ENCODE results near the gene SYTL3. TPM values are rescaled to one million over a fixed set of nuclear protein-coding genes. Genes with fewer than 3 reads are reported as not detected.

SYTL3 gene
- polyA plus RNA-seq, 1 donor (not counting 4 experiments of a cell fraction or from before 2014, with no cell fraction given): 1.4 TPM

GRCh38 chr6:158610319-158610968 is 39.4 kb upstream of the SYTL3 start:
- no peak for FAIRE-seq
- Histone ChIP-seq H3K9me3 (ENCODE audit: control insufficient read depth, low read depth, low read length) (no peaks in the 10 kb centered on the region), H3K27ac (ENCODE audit: control insufficient read depth, insufficient read depth, low read length) (no peak overlapping the region), H3K36me3 (ENCODE audit: control insufficient read depth in 2 of 2, extremely low read depth in 1 of 2, insufficient read depth in 2 of 2, low read length in 2 of 2) (peaks cover 34 to 46% of the 10 kb centered on the region in 2 experiments), H2AFZ (ENCODE audit: control insufficient read depth, low read length) (no peak overlapping the region), H4K20me1 (ENCODE audit: control insufficient read depth, extremely low read depth, insufficient read depth, low read length) (no peaks in the 10 kb centered on the region), H3K27me3 (ENCODE audit: control insufficient read depth, extremely low read depth, insufficient read depth, low read length) (no peaks in the 10 kb centered on the region), H3K79me2 (ENCODE audit: control insufficient read depth, insufficient read depth, low read length) (no peaks in the 10 kb centered on the region), H3K4me2 (ENCODE audit: control insufficient read depth, extremely low read depth, insufficient read depth, low read depth, low read length) (no peak overlapping the region), H3K4me1 (ENCODE audit: control insufficient read depth, extremely low read depth, insufficient read depth, low read length) (no peaks in the 10 kb centered on the region), H3K9ac (ENCODE audit: control insufficient read depth, extremely low read depth, insufficient read depth, low read length) (no peak overlapping the region), H3K4me3 (ENCODE audit: control insufficient read depth in 2 of 3, extremely low read depth in 1 of 3, insufficient read depth in 2 of 3, low read depth in 1 of 3, low read length in 3 of 3) (no peak overlapping the region), H3K9me1 (ENCODE audit: control insufficient read depth, extremely low read depth, insufficient read depth, low read length) (no peaks in the 10 kb centered on the region)
- dilution Hi-C loops (cut with MboI; ENCODE audit: extremely low pct_ligation_motif_present, low sequenced_read_pairs): no loop called here
- TF ChIP-seq CTCF (optimal IDR thresholded peaks at IDR 0.05 in 1 of 3, IDR thresholded peaks at IDR 0.05 in 1 of 3, conservative IDR thresholded peaks at IDR 0.05 in 1 of 3; ENCODE audit: extremely low read depth in 1 of 3, insufficient read depth in 2 of 3, low read length in 3 of 3): no peak
- no peak for DNase-seq (ENCODE audit: low read depth, low spot score)

DNA sequence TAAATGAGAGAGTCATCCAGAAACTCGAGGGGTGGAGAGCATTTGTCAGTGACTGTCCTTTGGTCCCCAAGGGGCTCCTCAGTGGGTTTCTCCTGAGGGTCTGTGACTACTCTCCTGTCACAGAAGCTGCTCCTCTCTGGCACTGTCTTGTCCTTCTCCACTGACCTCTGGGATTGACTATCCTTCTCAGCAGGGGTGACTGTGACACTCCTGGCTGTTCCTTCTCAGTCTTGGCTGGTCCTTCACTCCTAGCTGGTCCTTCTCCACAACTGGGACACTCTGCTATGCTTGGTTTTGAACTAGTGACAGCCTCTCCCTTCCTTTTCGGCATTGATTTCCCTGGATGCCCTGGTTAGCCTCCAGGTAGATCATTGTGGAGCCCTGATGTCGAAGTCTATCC is 38.8 kb upstream of the SYTL3 start:
- no peaks in the 10 kb centered on the region for H4K20me1 ChIP-seq (ENCODE audit: control insufficient read depth, extremely low read depth, insufficient read depth, low read length)
- no peak overlapping the region for H3K4me3 ChIP-seq (ENCODE audit: control insufficient read depth in 2 of 3, extremely low read depth in 1 of 3, insufficient read depth in 2 of 3, low read depth in 1 of 3, low read length in 3 of 3)
- H3K36me3 ChIP-seq (ENCODE audit: control insufficient read depth in 2 of 2, extremely low read depth in 1 of 2, insufficient read depth in 2 of 2, low read length in 2 of 2): peaks cover 33 to 40% of the 10 kb centered on the region in 2 experiments
- no peak overlapping the region for H3K27ac ChIP-seq (ENCODE audit: control insufficient read depth, insufficient read depth, low read length)
- TF ChIP-seq EZH2 (IDR thresholded peaks at IDR 0.05; ENCODE audit: low read length) (no peak), CTCF (optimal IDR thresholded peaks at IDR 0.05 in 1 of 3, IDR thresholded peaks at IDR 0.05 in 1 of 3, conservative IDR thresholded peaks at IDR 0.05 in 1 of 3; ENCODE audit: extremely low read depth in 1 of 3, insufficient read depth in 2 of 3, low read length in 3 of 3) (no peak)
- H3K27me3 ChIP-seq (ENCODE audit: control insufficient read depth, extremely low read depth, insufficient read depth, low read length): no peaks in the 10 kb centered on the region
- H3K9me3 ChIP-seq (ENCODE audit: control insufficient read depth, low read depth, low read length): no peaks in the 10 kb centered on the region
- H3K79me2 ChIP-seq (ENCODE audit: control insufficient read depth, insufficient read depth, low read length): no peaks in the 10 kb centered on the region
- H2AFZ ChIP-seq (ENCODE audit: control insufficient read depth, low read length): no peak overlapping the region
- dilution Hi-C loops (cut with MboI; ENCODE audit: extremely low pct_ligation_motif_present, low sequenced_read_pairs): no loop called here
- no peak overlapping the region for H3K9ac ChIP-seq (ENCODE audit: control insufficient read depth, extremely low read depth, insufficient read depth, low read length)
- DNase-seq (ENCODE audit: low read depth, low spot score) (no peak), FAIRE-seq (no peak)
- no peak overlapping the region for H3K4me2 ChIP-seq (ENCODE audit: control insufficient read depth, extremely low read depth, insufficient read depth, low read depth, low read length)
- no peaks in the 10 kb centered on the region for H3K4me1 ChIP-seq (ENCODE audit: control insufficient read depth, extremely low read depth, insufficient read depth, low read length)
- no peaks in the 10 kb centered on the region for H3K9me1 ChIP-seq (ENCODE audit: control insufficient read depth, extremely low read depth, insufficient read depth, low read length)

Data from keratinocyte (primary cell).